GM19238 (cell line): Measurements from ENCODE around the gene LTB4R2.
A peak's percentile ranks its signal among the peaks of the same experiment; 100 is the strongest.

Experiments used
- DNase-seq: peaks from one replicate; pipeline ENCODE4 v3.0.0; 2011; ENCODE audit warnings: low spot score; ENCODE audit not compliant: insufficient read length

Gene LTB4R2

GRCh38 chr14:24298892-24299254 lies 11.1 kb upstream of the LTB4R2 start:
- no peak for DNase-seq

DNA sequence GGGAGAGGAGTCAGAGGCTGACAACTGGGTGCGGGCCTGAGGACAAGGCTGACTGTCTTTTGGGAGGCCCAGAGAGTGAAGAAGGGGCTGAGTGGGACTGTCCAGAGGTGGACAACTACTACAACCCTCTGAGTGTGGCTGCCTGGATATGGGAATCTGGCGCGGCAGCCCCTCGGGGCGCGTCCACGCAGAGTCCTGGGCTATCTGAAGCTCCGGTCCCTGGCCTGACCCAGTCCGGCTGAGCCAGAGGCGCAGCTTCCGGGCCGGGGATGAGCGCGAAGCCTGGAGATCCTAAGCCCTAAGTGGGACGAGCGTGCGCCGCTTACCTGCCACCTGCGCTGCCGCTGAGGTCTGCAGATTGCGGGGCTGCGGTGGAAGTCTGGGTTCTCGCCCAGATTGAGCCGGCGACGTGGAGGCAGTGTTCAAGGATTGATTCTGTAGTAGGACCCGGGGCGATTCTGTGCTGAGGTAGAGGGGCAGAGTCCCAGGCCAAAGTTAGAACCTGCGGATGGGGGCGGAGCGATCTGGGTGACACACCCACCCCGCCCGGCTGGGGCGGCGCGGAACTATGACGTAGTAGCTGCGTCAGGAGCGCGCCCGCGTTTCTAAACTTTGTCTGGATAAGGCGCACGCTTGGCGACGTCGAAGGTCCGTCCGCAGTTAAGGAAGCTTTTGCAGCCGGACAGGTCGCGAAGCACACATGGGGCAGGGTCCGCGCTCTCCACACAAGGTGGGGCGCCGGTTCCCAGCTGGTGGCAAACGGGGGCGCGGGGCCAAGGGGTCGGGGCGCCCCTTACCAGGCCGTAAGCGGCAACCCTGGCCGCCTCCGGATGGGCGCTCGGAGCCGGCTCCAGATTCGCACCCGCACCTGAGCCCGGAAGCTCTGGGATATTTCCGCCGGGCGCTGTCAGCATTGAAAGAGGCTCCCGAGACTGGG lies 10.4 kb upstream of the LTB4R2 start, which contains the start of the genes DHRS1 and NOP9:
TSS of gene DHRS1 (minus strand) at position 526 of the 937 bp plus-strand sequence. CDS start 674 bp downstream, outside the sequence.
TSS of gene NOP9 (plus strand) at position 596 of the 937 bp plus-strand sequence. CDS start at position 701, 105 bp downstream.
- peak; percentile 91 for DNase-seq

GRCh38 chr14:24300326-24300980 lies 9.5 kb upstream of the LTB4R2 start:
- no peak for DNase-seq

DNA sequence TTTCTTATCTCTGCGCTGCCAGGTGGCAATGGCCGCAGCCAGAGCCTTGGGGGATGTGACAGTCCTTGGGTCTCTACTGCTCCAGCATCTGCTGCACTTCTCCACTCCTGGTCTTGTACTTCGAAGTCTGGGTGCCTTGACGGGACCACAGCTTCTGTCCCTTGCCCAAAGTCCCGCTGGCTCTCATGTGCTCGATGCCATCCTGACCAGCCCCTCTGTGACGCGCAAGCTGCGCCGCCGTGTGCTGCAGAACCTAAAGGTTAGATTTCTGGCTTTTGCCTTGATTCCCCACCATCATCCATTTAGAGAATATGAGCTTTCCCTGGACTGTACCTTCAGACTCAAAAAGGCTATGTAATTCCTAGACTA lies 5.9 kb upstream of the LTB4R2 start:
- no peak for DNase-seq

- DNase-seq, result no peak
These were observed 2.8 kb upstream of the LTB4R2 start for GRCh38 chr14:24307156-24307574.

- peak; percentile 54 for DNase-seq
These were observed 2.2 kb upstream of the LTB4R2 start, which contains the start of gene CIDEB for GRCh38 chr14:24307575-24308341. Gene CIDEB, minus strand, starts transcription at chr14:24307977. Its CDS starts 119 bp downstream, at chr14:24307858.

DNA sequence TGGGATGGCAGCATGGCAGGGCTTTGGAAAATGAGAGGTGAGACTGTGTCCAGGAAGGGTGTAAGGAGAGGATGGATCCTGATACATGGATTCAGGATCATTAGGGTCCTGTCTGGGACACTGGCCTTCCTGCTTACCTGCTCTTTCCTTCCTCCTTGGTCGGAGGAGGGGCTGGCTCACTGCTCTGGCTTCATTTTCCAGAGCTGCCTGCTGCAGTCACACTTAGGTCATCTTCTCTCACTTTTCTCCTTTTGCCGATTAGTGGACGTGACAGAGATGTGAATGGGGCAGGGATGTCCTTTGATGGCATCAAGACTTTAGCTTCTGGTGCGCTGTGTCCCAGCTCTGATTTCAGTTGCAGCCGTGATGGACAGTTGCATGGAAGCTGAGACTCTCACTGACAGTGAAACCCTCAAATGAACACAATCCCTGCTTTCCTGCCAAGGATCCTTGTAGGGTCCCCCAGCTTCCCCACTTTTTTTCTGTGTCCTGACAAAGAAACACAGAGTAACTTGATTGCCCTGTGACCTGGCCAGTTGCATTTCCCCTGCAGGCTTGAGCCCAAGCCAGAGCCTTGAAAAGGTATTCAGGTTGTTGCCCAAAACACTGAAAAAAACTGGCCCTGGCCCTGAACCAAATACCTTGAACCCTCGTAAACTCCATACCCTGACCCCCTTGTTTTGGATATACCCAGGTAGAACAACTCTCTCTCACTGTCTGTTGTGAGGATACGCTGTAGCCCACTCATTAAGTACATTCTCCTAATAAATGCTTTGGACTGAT lies 1.4 kb upstream of the LTB4R2 start:
- DNase-seq, result no peak

DNA sequence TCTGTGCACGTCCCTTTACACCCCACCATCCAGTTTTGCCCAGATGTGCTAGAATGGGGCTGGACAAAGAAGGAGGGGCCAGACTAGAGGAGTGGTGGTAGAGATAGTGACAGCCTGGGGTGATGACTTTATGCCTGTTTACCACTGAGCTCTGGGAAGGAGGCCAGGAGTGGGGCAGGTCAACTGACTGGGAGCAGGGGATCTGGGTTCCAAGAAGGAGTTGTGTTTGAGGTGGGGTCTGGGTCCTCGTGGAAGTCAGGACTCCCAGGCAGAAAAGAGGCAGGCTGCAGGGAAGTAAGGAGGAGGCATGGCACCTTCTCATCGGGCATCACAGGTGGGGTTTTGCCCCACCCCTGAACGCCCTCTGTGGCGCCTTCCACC lies 315 bp downstream of the LTB4R2 start:
- DNase-seq, result no peak

GRCh38 chr14:24310646-24311604 lies 985 bp downstream of the LTB4R2 start, which contains the start of gene LTB4R:
Gene LTB4R, plus strand, starts transcription at chr14:24311502. Its CDS starts 4,150 bp downstream, at chr14:24315652.
- peak; percentile 70 for DNase-seq

- DNase-seq, result no peak
These were observed 2.1 kb downstream of the LTB4R2 start for GRCh38 chr14:24311837-24312615.

DNA sequence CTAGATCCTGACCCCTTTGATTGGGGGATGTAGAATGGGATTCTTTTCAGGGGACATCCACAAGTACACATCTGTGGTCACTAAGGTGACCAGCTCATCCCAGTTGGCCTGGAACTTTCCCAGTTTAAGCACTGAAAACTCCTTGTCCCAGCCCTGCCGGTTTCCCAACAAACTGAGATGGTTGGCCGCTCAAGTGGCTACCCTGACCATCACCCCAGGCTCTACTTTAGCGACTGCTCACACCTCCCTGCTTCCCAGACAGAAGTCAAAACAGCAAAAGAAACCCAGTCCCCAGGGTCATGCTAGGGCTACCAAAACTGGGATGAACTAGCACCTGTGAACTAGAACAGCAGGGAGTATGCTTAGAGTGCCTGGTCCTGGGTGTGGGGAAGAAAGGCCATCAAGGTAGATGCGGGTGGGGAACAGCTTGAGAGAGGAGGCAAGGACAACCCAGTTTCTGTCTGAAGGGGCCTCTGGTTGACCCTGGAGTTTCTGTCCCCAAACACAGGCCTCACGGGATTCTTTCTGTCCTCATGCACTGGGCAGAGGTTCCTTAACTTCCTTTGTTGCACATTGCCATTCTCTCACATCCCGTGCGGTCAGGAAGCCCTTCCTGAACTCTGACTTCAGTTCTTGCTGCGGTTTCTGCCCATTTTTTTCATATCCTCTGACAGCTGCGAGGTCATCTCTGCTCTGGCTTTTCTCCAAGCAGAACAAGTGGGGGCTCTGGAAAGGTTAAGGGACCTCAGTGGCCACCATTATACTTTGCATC lies 3.0 kb downstream of the LTB4R2 start:
- DNase-seq, result no peak

DNA sequence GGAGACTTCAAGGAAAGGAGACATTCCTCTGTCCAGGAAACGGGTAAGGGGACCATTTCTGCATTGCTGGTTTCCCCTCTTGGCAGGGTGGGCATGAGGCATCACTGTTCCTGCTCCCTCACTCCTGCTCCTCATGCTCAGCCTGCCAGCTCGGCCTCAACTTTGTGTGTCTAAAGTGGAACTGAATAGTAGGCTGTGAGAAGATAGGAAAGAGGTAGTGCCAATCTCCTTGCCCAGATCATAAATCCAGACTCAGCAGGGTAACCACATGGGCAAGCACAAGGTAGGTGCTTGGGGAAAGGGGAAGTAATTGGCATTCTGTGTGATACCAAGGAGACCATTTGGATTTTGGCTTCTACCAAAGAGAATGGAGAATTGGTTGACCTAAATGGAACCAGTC lies 4.0 kb downstream of the LTB4R2 start:
- no peak for DNase-seq

DNA sequence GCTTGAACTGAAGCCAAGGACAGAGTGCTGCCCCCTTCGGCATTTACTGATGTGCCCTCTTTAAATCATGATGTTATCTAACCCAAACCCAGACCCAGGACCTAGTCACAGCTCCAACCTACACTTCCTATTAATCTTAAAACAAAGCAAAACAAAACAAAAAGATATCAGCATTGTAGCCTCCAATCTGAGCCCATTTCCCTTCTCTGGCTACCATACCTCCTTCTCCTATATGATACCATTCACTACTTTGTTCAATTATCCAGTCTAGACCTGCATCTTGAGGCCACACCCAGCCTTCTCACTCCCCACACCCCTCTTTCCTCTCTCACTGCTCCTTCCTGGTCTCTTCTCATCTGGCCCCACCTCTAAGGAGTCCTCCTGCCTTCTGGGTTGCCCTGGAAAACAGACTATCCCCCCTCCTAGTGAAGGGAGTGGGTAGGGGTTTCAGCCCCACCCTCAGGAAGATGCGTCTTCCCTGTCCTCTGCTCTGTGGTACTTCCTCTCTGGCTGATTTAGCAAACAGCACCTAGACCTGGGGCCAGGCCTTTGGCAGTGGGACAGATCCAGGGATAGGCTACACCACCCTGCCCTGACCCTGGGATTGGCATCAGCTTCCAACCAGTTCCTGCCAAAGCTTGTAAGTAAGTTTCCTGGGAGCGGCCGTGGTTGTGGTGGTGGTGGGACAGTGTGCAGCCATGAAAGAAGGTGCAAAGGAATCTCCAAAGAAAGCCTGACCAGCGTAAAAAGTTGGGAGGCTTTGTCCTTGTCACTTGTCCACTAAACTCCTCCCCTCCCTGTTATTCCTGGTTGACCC lies 4.6 kb downstream of the LTB4R2 start:
- DNase-seq, result no peak

- no peak for DNase-seq
These were observed 5.4 kb downstream of the LTB4R2 start for GRCh38 chr14:24315243-24315806.

DNA sequence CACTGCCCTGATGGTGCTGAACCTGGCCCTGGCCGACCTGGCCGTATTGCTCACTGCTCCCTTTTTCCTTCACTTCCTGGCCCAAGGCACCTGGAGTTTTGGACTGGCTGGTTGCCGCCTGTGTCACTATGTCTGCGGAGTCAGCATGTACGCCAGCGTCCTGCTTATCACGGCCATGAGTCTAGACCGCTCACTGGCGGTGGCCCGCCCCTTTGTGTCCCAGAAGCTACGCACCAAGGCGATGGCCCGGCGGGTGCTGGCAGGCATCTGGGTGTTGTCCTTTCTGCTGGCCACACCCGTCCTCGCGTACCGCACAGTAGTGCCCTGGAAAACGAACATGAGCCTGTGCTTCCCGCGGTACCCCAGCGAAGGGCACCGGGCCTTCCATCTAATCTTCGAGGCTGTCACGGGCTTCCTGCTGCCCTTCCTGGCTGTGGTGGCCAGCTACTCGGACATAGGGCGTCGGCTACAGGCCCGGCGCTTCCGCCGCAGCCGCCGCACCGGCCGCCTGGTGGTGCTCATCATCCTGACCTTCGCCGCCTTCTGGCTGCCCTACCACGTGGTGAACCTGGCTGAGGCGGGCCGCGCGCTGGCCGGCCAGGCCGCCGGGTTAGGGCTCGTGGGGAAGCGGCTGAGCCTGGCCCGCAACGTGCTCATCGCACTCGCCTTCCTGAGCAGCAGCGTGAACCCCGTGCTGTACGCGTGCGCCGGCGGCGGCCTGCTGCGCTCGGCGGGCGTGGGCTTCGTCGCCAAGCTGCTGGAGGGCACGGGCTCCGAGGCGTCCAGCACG lies 6.1 kb downstream of the LTB4R2 start:
- no peak for DNase-seq

DNA sequence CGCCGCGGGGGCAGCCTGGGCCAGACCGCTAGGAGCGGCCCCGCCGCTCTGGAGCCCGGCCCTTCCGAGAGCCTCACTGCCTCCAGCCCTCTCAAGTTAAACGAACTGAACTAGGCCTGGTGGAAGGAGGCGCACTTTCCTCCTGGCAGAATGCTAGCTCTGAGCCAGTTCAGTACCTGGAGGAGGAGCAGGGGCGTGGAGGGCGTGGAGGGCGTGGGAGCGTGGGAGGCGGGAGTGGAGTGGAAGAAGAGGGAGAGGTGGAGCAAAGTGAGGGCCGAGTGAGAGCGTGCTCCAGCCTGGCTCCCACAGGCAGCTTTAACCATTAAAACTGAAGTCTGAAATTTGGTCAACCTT lies 6.6 kb downstream of the LTB4R2 start:
- DNase-seq, result no peak
